Cortex of kidney (tissue), 1 donor: Measurements from ENCODE around the gene CENPM.

Source experiments
- DNase-seq: peaks from one replicate; lab custom pipeline; 2025; lab: John Stamatoyannopoulos, UW

Gene CENPM

GRCh38 chr22:41913842-41914534 is 33.0 kb downstream of the CENPM start:
- DNase-seq: no peak

- DNase-seq: no peak
These were observed 33.8 kb downstream of the CENPM start for GRCh38 chr22:41913040-41913719.

GRCh38 chr22:41912338-41913039 is 34.5 kb downstream of the CENPM start:
- DNase-seq: no peak

- DNase-seq: no peak
These were observed 35.8 kb downstream of the CENPM start for GRCh38 chr22:41911001-41911611.

- DNase-seq: no peak
These were observed 36.6 kb downstream of the CENPM start for GRCh38 chr22:41910050-41911000.

GRCh38 chr22:41909310-41910049 is 37.5 kb downstream of the CENPM start:
- DNase-seq: no peak

- no peak for DNase-seq
These were observed 38.3 kb downstream of the CENPM start for GRCh38 chr22:41908411-41909309.

GRCh38 chr22:41907436-41908401 is 39.2 kb downstream of the CENPM start:
- DNase-seq: no peak

GRCh38 chr22:41906822-41907221 is 40.1 kb downstream of the CENPM start:
- no peak for DNase-seq

- no peak for DNase-seq
These were observed 41.3 kb downstream of the CENPM start for GRCh38 chr22:41905411-41906202.

- no peak for DNase-seq
These were observed 42.2 kb downstream of the CENPM start for GRCh38 chr22:41904450-41905410.

- DNase-seq: no peak
These were observed 44.0 kb downstream of the CENPM start for GRCh38 chr22:41902932-41903421.

- no peak for DNase-seq
These were observed 44.9 kb downstream of the CENPM start for GRCh38 chr22:41902016-41902415.

GRCh38 chr22:41900652-41901312 is 46.2 kb downstream of the CENPM start:
- no peak for DNase-seq

GRCh38 chr22:41899992-41900651 is 46.8 kb downstream of the CENPM start:
- no peak for DNase-seq
